Measurements from ENCODE around the gene CARHSP1.

Gene CARHSP1

DNA sequence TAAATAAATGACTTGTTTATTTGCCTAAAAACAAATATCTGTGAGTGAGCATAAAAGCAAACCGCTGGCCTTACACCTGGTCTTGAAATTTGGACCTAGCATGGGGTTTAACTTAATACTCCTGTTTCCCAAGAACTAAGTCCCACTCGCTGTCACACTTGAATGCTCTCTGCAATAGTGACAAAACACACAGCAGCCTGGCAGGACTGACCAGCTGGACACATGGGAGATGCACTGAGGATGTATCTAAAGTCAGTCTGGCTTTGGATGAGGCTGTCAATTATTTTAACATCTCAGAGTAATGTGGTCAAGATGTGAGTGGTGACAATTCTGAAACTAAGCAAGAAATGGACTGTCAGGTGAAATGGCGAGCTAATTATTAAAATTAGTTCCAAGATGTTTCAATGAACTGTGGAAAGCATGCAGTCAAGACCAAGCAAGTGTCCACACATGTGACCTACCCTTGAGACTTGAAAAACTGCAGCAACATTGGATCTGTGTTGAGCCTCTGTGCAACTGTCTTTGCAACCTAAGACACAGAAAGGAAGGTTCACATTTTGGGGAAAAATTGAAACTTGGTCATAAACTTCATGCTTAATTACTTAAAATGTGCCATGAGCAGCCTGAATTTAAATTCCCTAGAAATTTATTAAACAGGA is 30.0 kb upstream of the CARHSP1 start:
- H3K9ac ChIP-seq (ENCODE audit: low read depth, low read length, poor library complexity, severe bottlenecking): no peak overlapping the region
- H3K9me3 ChIP-seq (ENCODE audit: insufficient read depth, low read depth, low read length): no peaks in the 10 kb centered on the region
- peaks cover 79% of the 10 kb centered on the region; the same call in 1 of the 2 replicates for H3K36me3 ChIP-seq (ENCODE audit: insufficient read depth, low read length)
- H3K9me2 ChIP-seq (replicated peaks; ENCODE audit: low read depth, low read length): no peaks in the 10 kb centered on the region
- no peaks in the 10 kb centered on the region for H3K4me1 ChIP-seq (ENCODE audit: insufficient read depth, low read length, poor library complexity, severe bottlenecking)
- H3K79me2 ChIP-seq (ENCODE audit: insufficient read depth, low read length): no peaks in the 10 kb centered on the region
- no peak overlapping the region for H3K4me2 ChIP-seq (ENCODE audit: low read depth, low read length, poor library complexity, severe bottlenecking)
- no peaks in the 10 kb centered on the region for H3K27me3 ChIP-seq (ENCODE audit: insufficient read depth, low read length, poor library complexity, severe bottlenecking)
- TF ChIP-seq, protein P1, sequence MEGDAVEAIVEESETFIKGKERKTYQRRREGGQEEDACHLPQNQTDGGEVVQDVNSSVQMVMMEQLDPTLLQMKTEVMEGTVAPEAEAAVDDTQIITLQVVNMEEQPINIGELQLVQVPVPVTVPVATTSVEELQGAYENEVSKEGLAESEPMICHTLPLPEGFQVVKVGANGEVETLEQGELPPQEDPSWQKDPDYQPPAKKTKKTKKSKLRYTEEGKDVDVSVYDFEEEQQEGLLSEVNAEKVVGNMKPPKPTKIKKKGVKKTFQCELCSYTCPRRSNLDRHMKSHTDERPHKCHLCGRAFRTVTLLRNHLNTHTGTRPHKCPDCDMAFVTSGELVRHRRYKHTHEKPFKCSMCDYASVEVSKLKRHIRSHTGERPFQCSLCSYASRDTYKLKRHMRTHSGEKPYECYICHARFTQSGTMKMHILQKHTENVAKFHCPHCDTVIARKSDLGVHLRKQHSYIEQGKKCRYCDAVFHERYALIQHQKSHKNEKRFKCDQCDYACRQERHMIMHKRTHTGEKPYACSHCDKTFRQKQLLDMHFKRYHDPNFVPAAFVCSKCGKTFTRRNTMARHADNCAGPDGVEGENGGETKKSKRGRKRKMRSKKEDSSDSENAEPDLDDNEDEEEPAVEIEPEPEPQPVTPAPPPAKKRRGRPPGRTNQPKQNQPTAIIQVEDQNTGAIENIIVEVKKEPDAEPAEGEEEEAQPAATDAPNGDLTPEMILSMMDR (conservative IDR thresholded peaks at IDR 0.05; ENCODE audit: low read length): no peak
- no peak for TF ChIP-seq EZH2phosphoT487 (IDR thresholded peaks at IDR 0.05; ENCODE audit: borderline replicate concordance)
- no peaks in the 10 kb centered on the region for H4K20me1 ChIP-seq (ENCODE audit: insufficient read depth, low read length, poor library complexity, severe bottlenecking)
- no peaks in the 10 kb centered on the region for H3F3A ChIP-seq (ENCODE audit: low read depth)
- no peak overlapping the region for H3K4me3 ChIP-seq (ENCODE audit: low read length, poor library complexity, severe bottlenecking)
- no peak overlapping the region for H2AFZ ChIP-seq (ENCODE audit: low read length)

DNA sequence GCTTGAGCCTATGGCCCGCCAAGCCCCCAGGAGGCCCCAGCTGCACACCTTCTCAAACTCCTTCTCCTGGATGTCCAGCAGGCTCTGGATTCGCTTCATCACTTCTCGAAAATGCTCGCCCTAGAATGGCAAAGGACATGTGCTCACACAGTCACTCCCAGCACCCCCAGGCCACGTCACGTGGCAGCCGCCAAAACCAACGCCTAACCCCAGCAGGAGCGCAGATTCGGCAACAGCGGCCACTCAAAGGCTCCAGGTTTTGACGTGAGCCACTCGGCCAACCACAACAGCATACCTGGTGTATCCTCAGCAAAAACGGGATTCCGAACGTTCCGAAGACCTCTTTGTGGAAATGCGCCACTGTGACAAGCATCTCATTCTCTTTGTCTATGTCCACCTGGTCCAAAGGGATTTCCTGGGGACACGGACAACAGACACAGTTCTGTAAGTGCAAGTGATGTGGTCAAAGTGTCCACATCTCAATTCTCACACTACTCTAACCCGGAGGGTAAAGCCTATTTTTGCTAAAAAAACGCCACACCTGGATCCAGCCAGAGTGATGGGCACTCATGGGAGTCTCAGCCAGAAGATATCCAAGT is 26.0 kb upstream of the CARHSP1 start:
- TF ChIP-seq, protein P1 (conservative IDR thresholded peaks at IDR 0.05; ENCODE audit: low read length): no peak
- TF ChIP-seq EZH2phosphoT487 (IDR thresholded peaks at IDR 0.05; ENCODE audit: borderline replicate concordance): no peak
- H3K36me3 ChIP-seq (ENCODE audit: insufficient read depth, low read length): peaks cover 53% of the 10 kb centered on the region; the same call in 1 of the 2 replicates
- no peaks in the 10 kb centered on the region for H3K9me3 ChIP-seq (ENCODE audit: insufficient read depth, low read depth, low read length)
- H3K9me2 ChIP-seq (replicated peaks; ENCODE audit: low read depth, low read length): no peaks in the 10 kb centered on the region
- H3K9ac ChIP-seq (ENCODE audit: low read depth, low read length, poor library complexity, severe bottlenecking): no peak overlapping the region
- no peak overlapping the region for H3K4me2 ChIP-seq (ENCODE audit: low read depth, low read length, poor library complexity, severe bottlenecking)
- no peaks in the 10 kb centered on the region for H4K20me1 ChIP-seq (ENCODE audit: insufficient read depth, low read length, poor library complexity, severe bottlenecking)
- no peaks in the 10 kb centered on the region for H3F3A ChIP-seq (ENCODE audit: low read depth)
- H3K79me2 ChIP-seq (ENCODE audit: insufficient read depth, low read length): no peaks in the 10 kb centered on the region
- no peaks in the 10 kb centered on the region for H3K27me3 ChIP-seq (ENCODE audit: insufficient read depth, low read length, poor library complexity, severe bottlenecking)
- no peak overlapping the region for H2AFZ ChIP-seq (ENCODE audit: low read length)
- no peaks in the 10 kb centered on the region for H3K4me1 ChIP-seq (ENCODE audit: insufficient read depth, low read length, poor library complexity, severe bottlenecking)
- no peak overlapping the region for H3K4me3 ChIP-seq (ENCODE audit: low read length, poor library complexity, severe bottlenecking)

DNA sequence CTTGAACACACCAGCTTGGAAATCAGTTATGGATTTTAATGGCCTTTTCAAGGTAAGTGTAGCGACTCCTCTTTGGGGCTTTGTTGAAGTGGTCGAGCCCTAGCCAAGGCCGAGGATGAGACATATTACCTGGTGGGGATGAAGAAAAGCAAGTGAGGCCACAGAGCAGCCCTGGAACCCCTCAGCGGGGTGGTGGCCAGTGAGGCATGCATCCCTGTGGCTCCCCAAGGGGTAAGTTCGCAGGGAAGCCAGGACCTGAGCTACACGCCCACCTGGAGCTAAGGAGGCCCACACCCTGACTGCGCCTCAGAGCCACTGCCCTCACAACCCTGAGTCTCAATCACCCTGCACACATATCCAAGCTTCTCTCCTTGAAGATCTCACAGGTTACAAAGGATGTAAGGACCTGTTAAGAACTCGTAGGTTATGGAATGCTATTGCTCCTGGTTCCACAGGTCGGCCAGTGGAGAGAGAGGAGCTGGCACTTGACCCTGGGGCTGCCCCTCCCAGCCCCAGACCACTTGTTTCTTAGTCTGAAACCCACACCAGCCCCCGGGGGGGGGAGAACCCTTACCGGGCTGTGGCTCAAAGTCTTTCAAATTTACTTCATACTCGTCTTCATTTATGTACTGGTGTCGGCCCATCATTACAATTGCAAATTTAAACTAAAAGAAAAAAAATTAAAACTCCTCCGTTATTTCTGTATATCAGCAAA is 25.3 kb upstream of the CARHSP1 start:
- H2AFZ ChIP-seq (ENCODE audit: low read length): no peak overlapping the region
- no peaks in the 10 kb centered on the region for H3K4me1 ChIP-seq (ENCODE audit: insufficient read depth, low read length, poor library complexity, severe bottlenecking)
- H3K4me2 ChIP-seq (ENCODE audit: low read depth, low read length, poor library complexity, severe bottlenecking): no peak overlapping the region
- H3F3A ChIP-seq (ENCODE audit: low read depth): no peaks in the 10 kb centered on the region
- no peaks in the 10 kb centered on the region for H3K9me3 ChIP-seq (ENCODE audit: insufficient read depth, low read depth, low read length)
- TF ChIP-seq, protein P1 (conservative IDR thresholded peaks at IDR 0.05; ENCODE audit: low read length): no peak
- TF ChIP-seq EZH2phosphoT487 (IDR thresholded peaks at IDR 0.05; ENCODE audit: borderline replicate concordance): no peak
- H3K27me3 ChIP-seq (ENCODE audit: insufficient read depth, low read length, poor library complexity, severe bottlenecking): no peaks in the 10 kb centered on the region
- H3K9me2 ChIP-seq (replicated peaks; ENCODE audit: low read depth, low read length): no peaks in the 10 kb centered on the region
- H4K20me1 ChIP-seq (ENCODE audit: insufficient read depth, low read length, poor library complexity, severe bottlenecking): no peaks in the 10 kb centered on the region
- no peak overlapping the region for H3K9ac ChIP-seq (ENCODE audit: low read depth, low read length, poor library complexity, severe bottlenecking)
- H3K79me2 ChIP-seq (ENCODE audit: insufficient read depth, low read length): no peaks in the 10 kb centered on the region
- no peak overlapping the region for H3K4me3 ChIP-seq (ENCODE audit: low read length, poor library complexity, severe bottlenecking)
- H3K36me3 ChIP-seq (ENCODE audit: insufficient read depth, low read length): peaks cover 46% of the 10 kb centered on the region; the same call in 1 of the 2 replicates

Data from Loucy (cell line).